GM10248 (cell line): Measurements from ENCODE around the gene KCNJ2.

Source experiments
- CTCF ChIA-PET: fragments of 300-600 bp; sonication (Branson Sonifier 250); formaldehyde crosslinking; extraction: SDS; loops from one replicate; lab custom pipeline; 2021; ENCODE audit warnings: antibody characterized with exemption; lab: Yijun Ruan, JAX
- POLR2A ChIA-PET: fragments of 350-650 bp; sonication (Branson Sonifier 250); formaldehyde crosslinking; extraction: SDS; loops from one replicate; lab custom pipeline; 2020; ENCODE audit warnings: antibody characterized with exemption; lab: Yijun Ruan, JAX
- DNase-seq: peaks from one replicate; pipeline ENCODE4 v3.0.0; 2012; ENCODE audit errors: extremely low spot score
- CTCF ChIP-seq: IDR thresholded peaks from 2 replicates; pipeline ENCODE4 v1.5.1; 2012; ENCODE audit warnings: mild to moderate bottlenecking, low read depth; ENCODE audit errors: extremely low read depth, missing control alignments, control extremely low read depth

The KCNJ2 gene

GRCh38 chr17:70184770-70185169 is 15.4 kb downstream of the KCNJ2 start:
- DNase-seq = no peak
- ChIA-PET POLR2A (no interaction called here), CTCF (no interaction called here)
- no peak for TF ChIP-seq CTCF

- ChIA-PET CTCF (interaction anchor here (0.8 kb wide), 1 partner anchor 14 kb away, joined by 3 read pairs; no protein-coding TSS in a partner anchor), POLR2A (no interaction called here)
- no peak for TF ChIP-seq CTCF
- DNase-seq = no peak
Observed at GRCh38 chr17:70185285-70185684, 16.0 kb downstream of the KCNJ2 start.

GRCh38 chr17:70187383-70187782 is 18.1 kb downstream of the KCNJ2 start:
- no peak for DNase-seq
- no peak for TF ChIP-seq CTCF
- CTCF ChIA-PET = no interaction called here
- POLR2A ChIA-PET = no interaction called here

- no peak for TF ChIP-seq CTCF
- ChIA-PET POLR2A (no interaction called here), CTCF (no interaction called here)
- DNase-seq = no peak
Observed at GRCh38 chr17:70190959-70191805, 21.9 kb downstream of the KCNJ2 start.

- TF ChIP-seq CTCF = no peak
- CTCF ChIA-PET = no interaction called here
- no peak for DNase-seq
- POLR2A ChIA-PET = no interaction called here
Observed at GRCh38 chr17:70195091-70195490, 25.8 kb downstream of the KCNJ2 start.

GRCh38 chr17:70201872-70202419 is 32.6 kb downstream of the KCNJ2 start:
- CTCF ChIA-PET = no interaction called here
- DNase-seq = no peak
- POLR2A ChIA-PET = no interaction called here
- no peak for TF ChIP-seq CTCF
